Common myeloid progenitor, CD34-positive (primary cell): ENCODE data around the gene ASTN1.

ENCODE experiments used
- CTCF ChIA-PET: fragments of 350-600 bp; sonication (Branson Sonifier 250); formaldehyde crosslinking; loops from one replicate; lab custom pipeline; 2021; ENCODE audit warnings: antibody characterized with exemption; lab: Charles Lee
- POLR2A ChIA-PET: fragments of 350-600 bp; sonication (Branson Sonifier 250); formaldehyde crosslinking; loops from one replicate; lab custom pipeline; 2021; ENCODE audit warnings: antibody characterized with exemption; lab: Charles Lee
- DNase-seq, 3 donors: peaks; one replicate each; pipeline versions ENCODE4 v3.0.0 to v3.0.0-alpha.2; 2013
- H3K27ac ChIP-seq, 2 experiments: 1 replicate in 1 of 2; 2 replicates in 1 of 2; pipeline ENCODE4 v1.7.0; 2013; ENCODE audit warnings: inconsistent platforms in 2 of 2, low read length in 2 of 2, mild to moderate bottlenecking in 2 of 2, low read depth in 1 of 2, moderate library complexity in 1 of 2; ENCODE audit not compliant: severe bottlenecking in 2 of 2, insufficient read depth in 1 of 2, poor library complexity in 1 of 2
- H3K27me3 ChIP-seq, 5 experiments: replicated peaks in 2 of 5; 1 replicate in 3 of 5; 2 replicates in 2 of 5; pipeline versions ENCODE4 v1.6.1 to v1.7.0; 2013; ENCODE audit warnings: low read length in 4 of 5, mild to moderate bottlenecking in 2 of 5, moderate library complexity in 2 of 5, inconsistent platforms in 1 of 5; ENCODE audit not compliant: insufficient read depth in 5 of 5, control insufficient read depth in 4 of 5
- H3K36me3 ChIP-seq, 4 experiments: 1 replicate in 2 of 4; 2 replicates in 2 of 4; pipeline versions ENCODE4 v1.6.1 to v1.7.0; 2013; ENCODE audit warnings: low read length in 3 of 4, control low read depth in 1 of 4, mild to moderate bottlenecking in 1 of 4; ENCODE audit not compliant: control insufficient read depth in 4 of 4, insufficient read depth in 4 of 4
- H3K4me1 ChIP-seq, 4 experiments: 1 replicate in 3 of 4; 2 replicates in 1 of 4; pipeline versions ENCODE4 v1.6.1 to v1.7.1; 2013; ENCODE audit warnings: low read length in 3 of 4, mild to moderate bottlenecking in 3 of 4, control low read depth in 1 of 4, inconsistent platforms in 1 of 4, moderate library complexity in 1 of 4; ENCODE audit not compliant: control insufficient read depth in 4 of 4, insufficient read depth in 4 of 4; ENCODE audit errors: control extremely low read depth in 1 of 4
- H3K4me3 ChIP-seq, 7 experiments: 1 replicate in 4 of 7; 2 replicates in 3 of 7; pipeline versions ENCODE4 v1.5.1 to v1.7.0; 2013; ENCODE audit warnings: mild to moderate bottlenecking in 7 of 7, low read length in 6 of 7, moderate library complexity in 6 of 7, inconsistent platforms in 2 of 7, low read depth in 2 of 7, control low read depth in 1 of 7; ENCODE audit not compliant: insufficient read depth in 4 of 7, control insufficient read depth in 1 of 7; ENCODE audit errors: extremely low read depth in 1 of 7
- H3K9me3 ChIP-seq, 5 experiments: 1 replicate in 4 of 5; 2 replicates in 1 of 5; pipeline versions ENCODE4 v1.6.1 to v1.7.1; 2013; ENCODE audit warnings: low read length in 4 of 5, mild to moderate bottlenecking in 2 of 5, inconsistent platforms in 1 of 5, low read depth in 1 of 5, moderate library complexity in 1 of 5; ENCODE audit not compliant: control insufficient read depth in 4 of 5, insufficient read depth in 2 of 5; ENCODE audit errors: control extremely low read depth in 1 of 5
- WGBS: methylation state at CpG from one replicate; pipeline ENCODE4 v1.1.5; 2013; ENCODE audit not compliant: insufficient coverage; 5-methylcytosine and 5-hydroxymethylcytosine counted together

Gene ASTN1

GRCh38 chr1:176869577-176869976 lies 294.9 kb downstream of the ASTN1 start:
- Histone ChIP-seq H3K27ac (no peak overlapping the region), H3K27me3 (peaks cover 0 to 3% (median 0%) of the 10 kb centered on the region in 5 experiments), H3K36me3 (no peaks in the 10 kb centered on the region), H3K4me3 (no peak overlapping the region), H3K9me3 (no peaks in the 10 kb centered on the region), H3K4me1 (no peaks in the 10 kb centered on the region)
- ChIA-PET CTCF (interaction anchor here (1.4 to 1.7 kb wide), 2 partner anchors 11 to 27 kb away, joined by 3 to 4 read pairs; no protein-coding TSS in a partner anchor), POLR2A (no interaction called here)
- WGBS: 92% methylated on average over 4 of the region's 4 CpGs
- DNase-seq: no peak

DNA sequence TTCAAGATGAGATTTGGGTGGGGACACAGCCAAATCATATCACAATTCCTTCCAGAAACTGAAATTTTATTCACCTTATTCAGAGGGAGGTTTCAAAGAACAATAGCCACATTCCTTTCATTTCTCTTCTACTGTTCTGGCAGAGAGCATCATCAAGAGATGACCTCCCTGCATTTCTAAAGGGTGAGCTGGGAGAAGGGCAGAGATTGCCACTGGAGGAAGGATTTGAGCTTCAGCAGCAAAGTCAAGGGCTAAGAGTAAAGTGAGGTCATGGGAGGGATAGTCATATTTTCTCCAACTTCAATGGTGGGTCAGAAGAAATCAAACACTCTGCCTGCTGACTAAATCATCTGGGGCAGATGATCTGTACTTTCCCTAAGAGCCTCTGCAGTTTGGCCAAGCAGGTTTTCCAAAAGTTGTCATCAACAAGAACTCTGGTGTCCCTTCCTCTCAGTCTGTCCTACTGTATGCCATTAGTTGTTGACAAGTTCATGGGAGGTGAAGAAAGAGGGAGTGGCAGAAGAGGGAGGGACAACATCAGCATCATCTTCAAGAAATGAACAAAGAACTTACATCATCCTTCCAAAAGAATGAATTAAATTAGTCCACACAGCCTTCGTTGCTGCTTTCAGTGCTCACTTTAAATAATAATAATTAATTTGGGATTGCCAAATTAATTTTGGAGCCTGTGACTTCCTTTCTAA lies 298.3 kb downstream of the ASTN1 start:
- Histone ChIP-seq H3K4me3 (no peak overlapping the region), H3K9me3 (no peaks in the 10 kb centered on the region), H3K27ac (no peak overlapping the region), H3K27me3 (peaks cover 0 to 3% (median 0%) of the 10 kb centered on the region in 5 experiments), H3K36me3 (no peaks in the 10 kb centered on the region), H3K4me1 (no peaks in the 10 kb centered on the region)
- POLR2A ChIA-PET: no interaction called here
- WGBS: no CpG with 5 or more reads among the region's 1 CpG
- CTCF ChIA-PET: no interaction called here
- no peak for DNase-seq

DNA sequence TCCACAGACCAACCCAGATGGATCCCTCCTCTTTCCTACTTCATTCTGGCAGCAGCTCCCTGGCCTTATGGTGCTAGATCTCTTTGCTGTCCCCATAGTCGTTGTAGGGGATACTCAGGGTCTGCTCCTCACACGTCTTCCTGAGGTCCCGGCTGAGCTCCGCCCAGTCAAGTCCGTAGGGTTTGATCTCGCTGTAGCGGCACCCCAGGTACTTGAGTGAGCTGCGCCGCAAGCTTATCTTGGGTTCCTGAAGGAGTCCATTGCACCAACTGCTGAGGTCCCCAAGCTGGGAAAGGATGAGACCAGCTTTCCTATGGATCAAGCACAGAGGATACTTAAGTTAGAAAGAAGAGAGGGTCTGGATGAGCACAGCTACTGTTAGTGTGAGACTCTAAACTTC lies 300.3 kb downstream of the ASTN1 start:
- H3K36me3 ChIP-seq: no peaks in the 10 kb centered on the region
- ChIA-PET POLR2A (no interaction called here), CTCF (no interaction called here)
- peaks cover 0 to 3% (median 0%) of the 10 kb centered on the region in 5 experiments for H3K27me3 ChIP-seq
- H3K9me3 ChIP-seq: no peaks in the 10 kb centered on the region
- H3K4me3 ChIP-seq: no peak overlapping the region
- no peaks in the 10 kb centered on the region for H3K4me1 ChIP-seq
- H3K27ac ChIP-seq: no peak overlapping the region
- WGBS: 91% methylated on average over 9 of the region's 9 CpGs
- DNase-seq: no peak

DNA sequence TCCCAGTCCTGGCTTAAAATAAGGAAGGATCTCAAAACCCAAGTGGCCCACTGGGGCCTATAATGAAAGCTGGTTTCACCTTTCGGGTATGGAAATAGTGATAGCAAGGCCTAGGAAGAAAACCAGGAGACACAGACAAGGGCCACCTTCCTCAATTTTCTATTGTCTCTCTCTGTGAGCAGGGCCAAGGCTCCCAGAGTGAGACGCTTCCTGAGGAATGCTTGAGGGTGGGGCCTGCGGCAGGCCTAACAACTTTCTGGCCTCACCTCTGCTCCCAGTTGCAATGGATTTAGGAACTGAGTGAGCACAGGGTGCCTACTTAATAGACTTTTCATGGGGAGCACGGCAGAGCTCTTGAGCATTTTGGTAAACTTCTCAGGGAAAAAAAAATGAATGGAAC lies 300.9 kb downstream of the ASTN1 start:
- no peak overlapping the region for H3K4me3 ChIP-seq
- no peaks in the 10 kb centered on the region for H3K9me3 ChIP-seq
- DNase-seq: no peak
- peaks cover 0 to 3% (median 0%) of the 10 kb centered on the region in 5 experiments for H3K27me3 ChIP-seq
- 91% methylated on average over 3 of the region's 4 CpGs for WGBS
- H3K36me3 ChIP-seq: no peaks in the 10 kb centered on the region
- ChIA-PET CTCF (interaction anchor here (0.9 kb wide), 1 partner anchor 8 kb away, joined by 3 read pairs; no protein-coding TSS in a partner anchor), POLR2A (no interaction called here)
- no peaks in the 10 kb centered on the region for H3K4me1 ChIP-seq
- no peak overlapping the region for H3K27ac ChIP-seq

- H3K4me3 ChIP-seq: no peak overlapping the region
- H3K27ac ChIP-seq: no peak overlapping the region
- POLR2A ChIA-PET: no interaction called here
- H3K4me1 ChIP-seq: no peaks in the 10 kb centered on the region
- no peak for DNase-seq
- H3K9me3 ChIP-seq: no peaks in the 10 kb centered on the region
- no peaks in the 10 kb centered on the region for H3K27me3 ChIP-seq
- 13% methylated on average over 1 of the region's 4 CpGs for WGBS
- CTCF ChIA-PET: no interaction called here
- no peaks in the 10 kb centered on the region for H3K36me3 ChIP-seq
Measured at GRCh38 chr1:176858433-176858916, 306.0 kb downstream of the ASTN1 start.

- H3K4me1 ChIP-seq: no peaks in the 10 kb centered on the region
- ChIA-PET POLR2A (no interaction called here), CTCF (no interaction called here)
- no peaks in the 10 kb centered on the region for H3K27me3 ChIP-seq
- H3K4me3 ChIP-seq: no peak overlapping the region
- no peaks in the 10 kb centered on the region for H3K36me3 ChIP-seq
- whole genome bisulfite sequencing: 92% methylated on average over 4 of the region's 4 CpGs
- no peak overlapping the region for H3K27ac ChIP-seq
- no peak for DNase-seq
- H3K9me3 ChIP-seq: no peaks in the 10 kb centered on the region
Measured at GRCh38 chr1:176857632-176858031, 306.9 kb downstream of the ASTN1 start.
